Neural crest cell (in vitro differentiated cells): Measurements from ENCODE around the gene VAC14. TPM values are rescaled to one million over a fixed set of nuclear protein-coding genes. Genes with fewer than 3 reads are reported as not detected.

ENCODE experiments used
- DNase-seq: peaks from one replicate; pipeline ENCODE4 v3.0.0; 2021; ENCODE audit warnings: low read depth, mixed read lengths, low spot score
- H3K27ac Mint-ChIP-seq: one replicate; pipeline ENCODE4 v1.8.0; 2021; ENCODE audit warnings: mild to moderate bottlenecking, mixed read lengths; ENCODE audit not compliant: unreplicated experiment
- H3K27me3 Mint-ChIP-seq: 2 replicates; pipeline ENCODE4 v1.8.0; 2021; ENCODE audit warnings: low read depth, mild to moderate bottlenecking, mixed read lengths
- H3K36me3 Mint-ChIP-seq: 2 replicates; pipeline ENCODE4 v1.8.0; 2021; ENCODE audit warnings: low read depth, mild to moderate bottlenecking, mixed read lengths
- H3K4me1 Mint-ChIP-seq: 2 replicates; pipeline ENCODE4 v1.8.0; 2021; ENCODE audit warnings: mixed read lengths
- H3K4me3 Mint-ChIP-seq: one replicate; pipeline ENCODE4 v1.8.0; 2021; ENCODE audit warnings: mild to moderate bottlenecking, mixed read lengths
- H3K9me3 Mint-ChIP-seq: 2 replicates; pipeline ENCODE4 v1.8.0; 2021; ENCODE audit warnings: mixed read lengths
- CTCF ChIP-seq: fragments of 200-600 bp; sonication (generic); conservative IDR thresholded peaks from 2 replicates; pipeline ENCODE4 v1.5.0; 2021; ENCODE audit warnings: antibody characterized with exemption, mild to moderate bottlenecking
- total RNA-seq: library from RNA; stranded (reverse); gene quantifications from 2 replicates; pipeline ENCODE4 v1.2.1, GENCODE V29; 2021

Gene VAC14
- total RNA-seq, 1 donor from 2014 or later = 46.7 TPM

- H3K9me3 Mint-ChIP-seq = no peaks in the 10 kb centered on the region
- H3K27me3 Mint-ChIP-seq = no peaks in the 10 kb centered on the region
- no peak overlapping the region for H3K4me3 Mint-ChIP-seq
- no peak for DNase-seq
- no peaks in the 10 kb centered on the region for H3K36me3 Mint-ChIP-seq
- H3K4me1 Mint-ChIP-seq = no peaks in the 10 kb centered on the region
- no peak for TF ChIP-seq CTCF
- H3K27ac Mint-ChIP-seq = no peak overlapping the region
Measured at GRCh38 chr16:70659546-70659945, 141.4 kb downstream of the VAC14 start.

DNA sequence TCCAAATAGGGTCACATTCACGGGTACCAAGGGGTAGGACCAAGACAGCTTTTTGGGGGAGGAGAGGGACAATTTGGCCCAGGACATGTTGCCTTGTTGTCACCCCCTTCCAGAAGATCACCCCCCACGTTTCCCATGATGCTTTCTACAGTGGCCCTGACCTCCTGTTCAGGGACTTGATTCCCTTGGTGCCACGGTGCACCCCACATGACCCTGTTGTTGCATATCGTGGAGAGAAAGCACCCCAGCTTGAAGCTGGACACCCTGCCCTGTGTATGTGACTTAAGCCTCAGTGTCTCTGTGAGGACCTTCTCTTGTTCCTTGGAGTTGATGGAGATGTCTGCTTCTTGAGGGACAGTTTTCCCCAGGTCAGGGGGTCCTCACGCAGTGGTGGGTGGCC, 142.0 kb downstream of the VAC14 start:
- DNase-seq = no peak
- H3K36me3 Mint-ChIP-seq = no peaks in the 10 kb centered on the region
- no peak for TF ChIP-seq CTCF
- H3K27ac Mint-ChIP-seq = no peak overlapping the region
- H3K4me1 Mint-ChIP-seq = peaks cover 1% of the 10 kb centered on the region
- H3K9me3 Mint-ChIP-seq = no peaks in the 10 kb centered on the region
- H3K4me3 Mint-ChIP-seq = no peak overlapping the region
- H3K27me3 Mint-ChIP-seq = no peaks in the 10 kb centered on the region

DNA sequence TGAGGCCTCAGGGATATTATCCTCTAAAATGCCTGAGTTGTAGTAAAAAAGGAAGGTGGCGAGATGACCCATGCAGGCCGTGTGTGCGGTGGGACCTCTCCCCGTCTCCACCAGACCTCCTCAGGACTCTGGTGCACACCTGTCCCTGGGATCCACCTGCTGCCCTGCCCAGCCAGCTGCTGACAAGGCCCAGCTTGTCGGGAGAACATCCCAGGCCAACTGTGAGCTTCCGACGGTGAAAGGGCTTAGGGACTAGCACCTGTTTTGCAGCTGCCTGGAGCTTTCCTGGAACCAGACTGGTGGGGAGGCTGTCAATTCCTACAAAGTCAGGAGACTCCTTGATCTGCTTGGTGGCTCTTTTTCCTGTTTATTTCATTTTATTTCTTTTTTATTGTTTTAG, 143.0 kb downstream of the VAC14 start:
- Mint-ChIP-seq H3K36me3 (no peaks in the 10 kb centered on the region), H3K4me3 (no peak overlapping the region), H3K27me3 (no peaks in the 10 kb centered on the region), H3K4me1 (peaks cover 6% of the 10 kb centered on the region), H3K9me3 (no peaks in the 10 kb centered on the region), H3K27ac (no peak overlapping the region)
- DNase-seq = no peak
- no peak for TF ChIP-seq CTCF

GRCh38 chr16:70656712-70657263, 144.2 kb downstream of the VAC14 start:
- DNase-seq = no peak
- no peak overlapping the region for H3K27ac Mint-ChIP-seq
- H3K9me3 Mint-ChIP-seq = no peaks in the 10 kb centered on the region
- H3K27me3 Mint-ChIP-seq = no peaks in the 10 kb centered on the region
- no peaks in the 10 kb centered on the region for H3K36me3 Mint-ChIP-seq
- H3K4me3 Mint-ChIP-seq = no peak overlapping the region
- no peak for TF ChIP-seq CTCF
- peaks cover 6% of the 10 kb centered on the region for H3K4me1 Mint-ChIP-seq

- H3K27me3 Mint-ChIP-seq = no peaks in the 10 kb centered on the region
- no peak for DNase-seq
- TF ChIP-seq CTCF = no peak
- peaks cover 6% of the 10 kb centered on the region for H3K4me1 Mint-ChIP-seq
- no peak overlapping the region for H3K27ac Mint-ChIP-seq
- no peak overlapping the region for H3K4me3 Mint-ChIP-seq
- no peaks in the 10 kb centered on the region for H3K9me3 Mint-ChIP-seq
- H3K36me3 Mint-ChIP-seq = no peaks in the 10 kb centered on the region
Measured at GRCh38 chr16:70656065-70656711, 144.8 kb downstream of the VAC14 start.
